Fibroblast of pulmonary artery (primary cell): ENCODE data around the gene KRT83.

ENCODE experiments used
- DNase-seq: peaks from one replicate; pipeline ENCODE4 v3.0.0-alpha.2; 2010; ENCODE audit warnings: low read depth
- H3K4me3 ChIP-seq: replicated peaks from 2 replicates; pipeline ENCODE4 v1.5.1; 2011; ENCODE audit warnings: low read depth, mild to moderate bottlenecking, control low read depth, low read length, moderate library complexity
- TF ChIP-seq, protein P1 (sequence below): IDR thresholded peaks from 2 replicates; pipeline ENCODE4 v1.5.1; 2011; ENCODE audit warnings: mild to moderate bottlenecking, control low read depth, low read length, inconsistent platforms; ENCODE audit errors: missing control alignments

The KRT83 gene

GRCh38 chr12:52312086-52312485, 9.1 kb downstream of the KRT83 start:
- no peak for DNase-seq
- TF ChIP-seq, protein P1, sequence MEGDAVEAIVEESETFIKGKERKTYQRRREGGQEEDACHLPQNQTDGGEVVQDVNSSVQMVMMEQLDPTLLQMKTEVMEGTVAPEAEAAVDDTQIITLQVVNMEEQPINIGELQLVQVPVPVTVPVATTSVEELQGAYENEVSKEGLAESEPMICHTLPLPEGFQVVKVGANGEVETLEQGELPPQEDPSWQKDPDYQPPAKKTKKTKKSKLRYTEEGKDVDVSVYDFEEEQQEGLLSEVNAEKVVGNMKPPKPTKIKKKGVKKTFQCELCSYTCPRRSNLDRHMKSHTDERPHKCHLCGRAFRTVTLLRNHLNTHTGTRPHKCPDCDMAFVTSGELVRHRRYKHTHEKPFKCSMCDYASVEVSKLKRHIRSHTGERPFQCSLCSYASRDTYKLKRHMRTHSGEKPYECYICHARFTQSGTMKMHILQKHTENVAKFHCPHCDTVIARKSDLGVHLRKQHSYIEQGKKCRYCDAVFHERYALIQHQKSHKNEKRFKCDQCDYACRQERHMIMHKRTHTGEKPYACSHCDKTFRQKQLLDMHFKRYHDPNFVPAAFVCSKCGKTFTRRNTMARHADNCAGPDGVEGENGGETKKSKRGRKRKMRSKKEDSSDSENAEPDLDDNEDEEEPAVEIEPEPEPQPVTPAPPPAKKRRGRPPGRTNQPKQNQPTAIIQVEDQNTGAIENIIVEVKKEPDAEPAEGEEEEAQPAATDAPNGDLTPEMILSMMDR: no peak
- no peak overlapping the region for H3K4me3 ChIP-seq

- TF ChIP-seq, protein P1: no peak
- peak; percentile 41 for DNase-seq
- no peak overlapping the region for H3K4me3 ChIP-seq
Observed at GRCh38 chr12:52311285-52311648, 9.9 kb downstream of the KRT83 start.

GRCh38 chr12:52310622-52311284, 10.4 kb downstream of the KRT83 start:
- DNase-seq: peak; percentile 36
- H3K4me3 ChIP-seq: no peak overlapping the region
- TF ChIP-seq, protein P1: no peak

GRCh38 chr12:52308806-52309425, 12.3 kb downstream of the KRT83 start:
- no peak for DNase-seq
- H3K4me3 ChIP-seq: peak overlapping the region; percentile 45
- TF ChIP-seq, protein P1: no peak

GRCh38 chr12:52307836-52308805, 13.1 kb downstream of the KRT83 start:
- H3K4me3 ChIP-seq: peak overlapping the region; percentile 45
- TF ChIP-seq, protein P1: no peak
- peak; percentile 23 for DNase-seq

DNA sequence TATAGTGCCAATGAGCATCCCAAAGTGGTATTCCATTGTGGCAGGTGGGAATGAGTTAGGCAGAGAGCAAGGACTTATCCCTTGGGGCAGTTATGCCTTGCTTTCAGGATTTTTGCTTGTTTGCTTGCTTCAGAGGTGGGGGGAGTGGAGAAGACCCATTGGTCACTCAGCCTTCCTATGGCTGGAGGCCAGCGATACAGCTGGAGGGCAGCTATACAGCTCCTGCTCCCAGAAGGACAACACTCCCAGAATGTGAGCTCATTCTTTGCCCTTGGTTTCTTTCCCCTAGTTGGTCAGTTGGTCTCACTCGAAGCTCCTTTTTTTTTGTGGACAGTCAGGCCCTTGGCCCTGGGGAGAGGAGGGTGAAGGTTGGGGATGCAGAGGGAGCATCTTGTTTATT, 14.5 kb downstream of the KRT83 start:
- TF ChIP-seq, protein P1: no peak
- DNase-seq: no peak
- H3K4me3 ChIP-seq: no peak overlapping the region
